ENCODE data around the gene CCN2. TPM values are rescaled to one million over a fixed set of nuclear protein-coding genes. Genes with fewer than 3 reads are reported as not detected.
"Not testable (repeated sequence)": the region's sequence is repeated elsewhere in the genome, so short reads cannot be mapped to it uniquely, and the experiment has no call there.

The CCN2 gene
- total RNA-seq, 1 donor from 2014 or later, result 773 TPM

GRCh38 chr6:131908787-131909186 is 42.4 kb downstream of the CCN2 start:
- not testable (repeated sequence) for DNase-seq

DNA sequence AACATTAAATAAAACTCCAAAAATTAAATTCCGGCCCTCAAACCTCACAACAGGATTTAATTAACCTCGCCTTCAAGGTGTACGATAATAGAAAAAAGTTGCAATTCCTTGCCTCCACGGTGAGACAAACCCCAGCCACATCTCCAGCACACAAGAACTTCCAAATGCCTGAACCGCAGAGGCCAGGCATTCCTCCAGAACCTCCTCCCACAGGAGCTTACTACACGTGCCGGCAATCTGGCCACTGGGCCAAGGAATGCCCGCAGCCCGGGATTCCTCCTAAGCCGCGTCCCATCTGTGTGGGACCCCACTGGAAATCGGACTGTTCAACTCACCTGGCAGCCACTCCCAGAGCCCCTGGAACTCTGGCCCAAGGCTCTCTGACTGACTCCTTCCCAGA is 47.4 kb downstream of the CCN2 start:
- DNase-seq, result not testable (repeated sequence)

DNA sequence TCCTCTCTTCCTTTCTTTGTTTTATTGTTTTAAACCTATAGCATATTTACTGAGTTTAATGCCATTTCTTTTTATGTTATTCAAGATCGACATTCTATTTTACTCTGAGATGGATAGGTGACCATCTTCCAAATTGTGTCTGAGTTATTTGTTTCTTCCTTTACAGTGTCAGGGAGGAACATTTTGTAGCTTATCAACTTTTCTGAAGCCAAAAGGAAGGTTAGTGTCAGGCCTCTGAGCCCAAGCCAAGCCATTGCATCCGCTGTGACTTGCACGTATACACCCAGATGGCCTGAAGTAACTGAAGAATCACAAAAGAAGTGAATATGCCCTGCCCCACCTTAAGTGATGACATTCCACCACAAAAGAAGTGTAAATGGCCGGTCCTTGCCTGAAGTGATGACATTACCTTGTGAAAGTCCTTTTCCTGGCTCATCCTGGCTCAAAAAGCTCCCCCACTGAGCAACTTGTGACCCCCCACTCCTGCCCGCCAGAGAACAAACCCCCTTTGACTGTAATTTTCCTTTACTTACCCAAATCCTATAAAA is 49.8 kb downstream of the CCN2 start:
- not testable (repeated sequence) for DNase-seq

DNA sequence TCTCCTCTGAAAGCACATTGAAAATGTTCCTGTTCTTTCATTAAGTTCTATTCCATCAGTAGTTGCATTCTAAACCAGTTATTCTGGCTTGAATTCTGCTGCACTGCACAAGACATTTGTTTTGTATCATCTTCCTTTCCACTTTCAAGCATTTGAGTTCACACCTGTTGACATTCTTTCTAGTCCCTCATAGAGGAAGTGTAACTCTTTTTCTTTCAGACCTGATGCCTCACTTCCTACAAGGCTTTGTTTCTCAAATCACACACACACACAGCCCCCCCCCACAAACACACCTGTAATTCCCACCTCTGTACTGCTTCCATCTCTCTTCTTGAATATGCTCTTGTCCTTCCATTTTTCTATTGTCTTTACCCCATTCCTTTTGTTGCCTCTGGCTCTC is 50.9 kb downstream of the CCN2 start:
- no peak for DNase-seq

GRCh38 chr6:131898718-131899117 is 52.5 kb downstream of the CCN2 start:
- no peak for DNase-seq

Other genes with a start within 250 kb of the CCN2 start
- gene OR2A4, start 250.0 kb downstream of the CCN2 start, total RNA-seq, result not detected in 2 replicates
- gene CTAGE9, start 240.4 kb downstream of the CCN2 start, total RNA-seq, result not detected in 2 replicates
- 0.34 and 0.98 TPM in 2 replicates for gene ENPP1, start 143.4 kb downstream of the CCN2 start, total RNA-seq